Measurements from ENCODE around the gene TRIO. TPM values are rescaled to one million over a fixed set of nuclear protein-coding genes. Genes with fewer than 3 reads are reported as not detected.

The TRIO gene
- polyA plus RNA-seq, 1 of the 3 experiments (the other 2 are of a cell fraction) = 229 TPM

GRCh38 chr5:14306329-14306815 lies 163.2 kb downstream of the TRIO start:
- peaks cover 44 to 62% of the 10 kb centered on the region in 2 experiments for H3K36me3 ChIP-seq (replicated peaks in 1 of 2; ENCODE audit: control insufficient read depth in 1 of 2, insufficient read depth in 2 of 2, low read length in 1 of 2)
- CTCF ChIA-PET = interaction anchor here (1.2 kb wide), 1 partner anchor 20 kb away, joined by 3 read pairs; no protein-coding TSS in a partner anchor

DNA sequence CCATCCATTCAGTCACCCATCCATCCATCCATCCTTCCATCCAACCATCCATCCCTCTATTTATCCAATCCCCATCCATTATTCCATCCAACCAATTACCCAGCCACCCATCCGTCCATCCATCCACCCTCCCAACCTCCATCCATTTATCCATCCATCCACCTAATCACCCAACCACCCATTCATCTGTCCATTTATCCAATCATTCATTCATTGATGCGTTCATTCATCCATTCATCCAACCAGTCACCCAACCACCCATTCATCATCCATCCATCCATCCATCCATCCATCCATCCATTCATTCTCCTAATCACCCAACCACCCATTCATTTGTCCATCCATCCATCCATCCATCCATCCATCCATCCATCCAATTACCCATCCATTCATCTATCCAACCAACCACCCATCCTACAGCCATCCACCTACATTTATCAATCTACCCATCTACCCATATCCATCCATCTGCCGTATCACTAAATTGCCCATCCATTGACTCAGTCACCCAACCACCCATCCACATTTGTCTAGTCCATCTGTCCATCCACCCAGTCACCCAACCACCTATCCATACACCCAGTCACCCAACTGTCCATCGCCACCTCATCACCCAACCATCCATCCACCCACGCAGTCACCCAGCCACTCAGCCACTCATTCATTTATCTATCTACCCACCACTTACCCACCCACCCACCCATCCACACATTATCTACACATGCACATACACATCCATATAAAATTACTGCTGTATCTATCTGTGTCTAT lies 165.4 kb downstream of the TRIO start:
- TF ChIP-seq TAF1 (IDR thresholded peaks at IDR 0.05; ENCODE audit: borderline replicate concordance, low read depth, low read length) (no peak), CHD2 (IDR thresholded peaks at IDR 0.05; ENCODE audit: low read length, partially characterized antibody) (no peak), EP300 (IDR thresholded peaks at IDR 0.05; ENCODE audit: borderline replicate concordance in 1 of 2, low read depth in 1 of 2, low read length in 1 of 2) (no peak), MEF2A (IDR thresholded peaks at IDR 0.05; ENCODE audit: borderline replicate concordance, low read depth) (no peak), NRF1 (IDR thresholded peaks at IDR 0.05; ENCODE audit: low read depth, low read length) (no peak)
- Histone ChIP-seq H3K79me2 (ENCODE audit: insufficient read depth) (peaks cover 98% of the 10 kb centered on the region), H3K36me3 (replicated peaks in 1 of 2; ENCODE audit: control insufficient read depth in 1 of 2, insufficient read depth in 2 of 2, low read length in 1 of 2) (peaks cover 52 to 76% of the 10 kb centered on the region in 2 experiments), H3K9me2 (no peaks in the 10 kb centered on the region), H4K20me1 (ENCODE audit: insufficient read depth) (peaks cover 58% of the 10 kb centered on the region), H3K27ac (ENCODE audit: low read depth in 2 of 2, low read length in 1 of 2) (no peak overlapping the region), H3K4me1 (ENCODE audit: control insufficient read depth in 1 of 2, insufficient read depth in 2 of 2, low read depth in 1 of 2, low read length in 1 of 2) (peaks cover 2 to 4% of the 10 kb centered on the region in 2 experiments; a peak in 2 of 4 replicates), H3K4me2 (no peak overlapping the region), H3K27me3 (ENCODE audit: insufficient read depth) (no peaks in the 10 kb centered on the region), H3K4me3 (ENCODE audit: low read depth in 2 of 2, low read length in 1 of 2) (no peak overlapping the region), H3F3A (replicated peaks; ENCODE audit: insufficient read depth) (peaks cover 26% of the 10 kb centered on the region), H2AFZ (ENCODE audit: low read depth) (no peak overlapping the region), H3K9me3 (no peaks in the 10 kb centered on the region), H3K9ac (no peak overlapping the region)
- WGBS (ENCODE audit: low lambda C conversion rate) = 98% methylated on average over 5 of the region's 5 CpGs
- CTCF ChIA-PET = no interaction called here
- DNase-seq = no peak
- POLR2A ChIA-PET = no interaction called here

More at GRCh38 chr5:14306329-14306815, 163.2 kb downstream of the TRIO start:
- Histone ChIP-seq H3K9me2 (no peaks in the 10 kb centered on the region), H3K4me1 (ENCODE audit: control insufficient read depth in 1 of 2, insufficient read depth in 2 of 2, low read depth in 1 of 2, low read length in 1 of 2) (peaks cover 3 to 4% of the 10 kb centered on the region in 2 experiments; a peak in 1 of 4 replicates), H3K9ac (no peak overlapping the region), H3F3A (replicated peaks; ENCODE audit: insufficient read depth) (peaks cover 36% of the 10 kb centered on the region), H3K79me2 (ENCODE audit: insufficient read depth) (peaks cover 95% of the 10 kb centered on the region), H3K27ac (ENCODE audit: low read depth in 2 of 2, low read length in 1 of 2) (no peak overlapping the region), H3K9me3 (no peaks in the 10 kb centered on the region), H3K4me3 (ENCODE audit: low read depth in 2 of 2, low read length in 1 of 2) (no peak overlapping the region), H2AFZ (ENCODE audit: low read depth) (no peak overlapping the region), H3K4me2 (no peak overlapping the region), H4K20me1 (ENCODE audit: insufficient read depth) (peaks cover 57% of the 10 kb centered on the region), H3K27me3 (ENCODE audit: insufficient read depth) (no peaks in the 10 kb centered on the region)
- POLR2A ChIA-PET = no interaction called here
- no peak for DNase-seq
- TF ChIP-seq TEAD4 (IDR thresholded peaks at IDR 0.05; ENCODE audit: borderline replicate concordance, insufficient read depth) = no peak
- 94% methylated on average over 2 of the region's 2 CpGs for whole genome bisulfite sequencing (ENCODE audit: low lambda C conversion rate)

DNA sequence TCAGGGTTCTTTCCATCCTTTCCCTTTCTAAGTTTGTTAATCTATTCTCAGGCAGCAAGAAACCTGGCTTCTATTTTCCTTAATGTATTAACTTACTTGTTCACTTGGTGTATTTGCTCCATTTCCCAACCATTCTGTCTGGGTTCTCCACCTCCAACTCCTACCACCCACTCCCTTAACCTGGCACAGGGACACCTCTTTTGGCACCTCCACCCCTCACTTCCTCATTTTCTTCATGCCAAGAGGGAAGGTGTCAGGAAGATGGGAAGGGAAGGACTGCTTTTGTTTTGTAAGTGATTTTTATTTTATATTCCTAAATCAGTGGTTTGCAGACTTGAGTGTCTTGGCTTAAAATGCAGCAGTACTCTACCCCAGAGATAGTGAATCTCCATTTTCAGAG lies 166.1 kb downstream of the TRIO start:
- Histone ChIP-seq H3K36me3 (replicated peaks in 1 of 2; ENCODE audit: control insufficient read depth in 1 of 2, insufficient read depth in 2 of 2, low read length in 1 of 2) (peaks cover 52 to 76% of the 10 kb centered on the region in 2 experiments), H3F3A (replicated peaks; ENCODE audit: insufficient read depth) (peaks cover 19% of the 10 kb centered on the region), H3K4me3 (ENCODE audit: low read depth in 2 of 2, low read length in 1 of 2) (no peak overlapping the region), H3K27ac (ENCODE audit: low read depth in 2 of 2, low read length in 1 of 2) (no peak overlapping the region), H2AFZ (ENCODE audit: low read depth) (no peak overlapping the region), H3K27me3 (ENCODE audit: insufficient read depth) (no peaks in the 10 kb centered on the region), H3K4me2 (no peak overlapping the region), H3K9me3 (no peaks in the 10 kb centered on the region), H3K9ac (no peak overlapping the region), H3K4me1 (ENCODE audit: control insufficient read depth in 1 of 2, insufficient read depth in 2 of 2, low read depth in 1 of 2, low read length in 1 of 2) (peaks cover under 1 to 2% of the 10 kb centered on the region in 2 experiments; a peak in 2 of 4 replicates), H3K79me2 (ENCODE audit: insufficient read depth) (peaks cover 98% of the 10 kb centered on the region), H3K9me2 (no peaks in the 10 kb centered on the region), H4K20me1 (ENCODE audit: insufficient read depth) (peaks cover 58% of the 10 kb centered on the region)
- DNase-seq = no peak
- CTCF ChIA-PET = no interaction called here
- POLR2A ChIA-PET = no interaction called here
- TF ChIP-seq YY1 (IDR thresholded peaks at IDR 0.05; ENCODE audit: low read depth) (no peak), RAD21 (IDR thresholded peaks at IDR 0.05; ENCODE audit: low read length) (no peak), RFX5 (IDR thresholded peaks at IDR 0.05; ENCODE audit: low read length) (no peak), FOXM1 (IDR thresholded peaks at IDR 0.05; ENCODE audit: low read depth) (no peak), RXRA (IDR thresholded peaks at IDR 0.05; ENCODE audit: borderline replicate concordance, low read depth) (no peak), EZH2phosphoT487 (IDR thresholded peaks at IDR 0.05; ENCODE audit: borderline replicate concordance, low read depth) (no peak), TCF12 (IDR thresholded peaks at IDR 0.05) (no peak), ELF1 (IDR thresholded peaks at IDR 0.05) (no peak), EP300 (IDR thresholded peaks at IDR 0.05; ENCODE audit: borderline replicate concordance in 1 of 2, low read depth in 1 of 2, low read length in 1 of 2) (no peak), FOXJ3 (CRISPR knock-in tag; IDR thresholded peaks at IDR 0.05) (no peak)
- TF ChIP-seq, protein P1, sequence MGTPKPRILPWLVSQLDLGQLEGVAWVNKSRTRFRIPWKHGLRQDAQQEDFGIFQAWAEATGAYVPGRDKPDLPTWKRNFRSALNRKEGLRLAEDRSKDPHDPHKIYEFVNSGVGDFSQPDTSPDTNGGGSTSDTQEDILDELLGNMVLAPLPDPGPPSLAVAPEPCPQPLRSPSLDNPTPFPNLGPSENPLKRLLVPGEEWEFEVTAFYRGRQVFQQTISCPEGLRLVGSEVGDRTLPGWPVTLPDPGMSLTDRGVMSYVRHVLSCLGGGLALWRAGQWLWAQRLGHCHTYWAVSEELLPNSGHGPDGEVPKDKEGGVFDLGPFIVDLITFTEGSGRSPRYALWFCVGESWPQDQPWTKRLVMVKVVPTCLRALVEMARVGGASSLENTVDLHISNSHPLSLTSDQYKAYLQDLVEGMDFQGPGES (IDR thresholded peaks at IDR 0.05; ENCODE audit: low read depth, low read length) = no peak
- TF ChIP-seq, protein P2, sequence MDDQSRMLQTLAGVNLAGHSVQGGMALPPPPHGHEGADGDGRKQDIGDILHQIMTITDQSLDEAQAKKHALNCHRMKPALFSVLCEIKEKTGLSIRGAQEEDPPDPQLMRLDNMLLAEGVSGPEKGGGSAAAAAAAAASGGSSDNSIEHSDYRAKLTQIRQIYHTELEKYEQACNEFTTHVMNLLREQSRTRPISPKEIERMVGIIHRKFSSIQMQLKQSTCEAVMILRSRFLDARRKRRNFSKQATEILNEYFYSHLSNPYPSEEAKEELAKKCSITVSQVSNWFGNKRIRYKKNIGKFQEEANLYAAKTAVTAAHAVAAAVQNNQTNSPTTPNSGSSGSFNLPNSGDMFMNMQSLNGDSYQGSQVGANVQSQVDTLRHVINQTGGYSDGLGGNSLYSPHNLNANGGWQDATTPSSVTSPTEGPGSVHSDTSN (IDR thresholded peaks at IDR 0.05) = no peak
